Measurements from ENCODE around the gene TIAM2.
"Not testable (repeated sequence)": the region's sequence is repeated elsewhere in the genome, so short reads cannot be mapped to it uniquely, and the experiment has no call there.

Gene TIAM2

GRCh38 chr6:154991207-154991606 lies 3.9 kb upstream of the TIAM2 start:
- no peak for DNase-seq

- DNase-seq: no peak
Observed at GRCh38 chr6:154993026-154993425, 2.1 kb upstream of the TIAM2 start.

- no peak for DNase-seq
Observed at GRCh38 chr6:154993710-154994109, 1.4 kb upstream of the TIAM2 start.

- DNase-seq: no peak
Observed at GRCh38 chr6:154994836-154995253, 270 bp upstream of the TIAM2 start.

GRCh38 chr6:154996016-154996590 lies 988 bp downstream of the TIAM2 start:
- DNase-seq: no peak

- DNase-seq: no peak
Observed at GRCh38 chr6:154996841-154997311, 1.8 kb downstream of the TIAM2 start.

- no peak for DNase-seq
Observed at GRCh38 chr6:154998855-154999254, 3.7 kb downstream of the TIAM2 start.

GRCh38 chr6:155001482-155001881 lies 6.4 kb downstream of the TIAM2 start:
- no peak for DNase-seq

GRCh38 chr6:155001934-155002333 lies 6.8 kb downstream of the TIAM2 start:
- no peak for DNase-seq

GRCh38 chr6:155003476-155003875 lies 8.4 kb downstream of the TIAM2 start:
- no peak for DNase-seq

GRCh38 chr6:155004017-155004416 lies 8.9 kb downstream of the TIAM2 start:
- DNase-seq: no peak

GRCh38 chr6:155004576-155005372 lies 9.7 kb downstream of the TIAM2 start:
- DNase-seq: no peak

GRCh38 chr6:155008625-155009024 lies 13.5 kb downstream of the TIAM2 start:
- no peak for DNase-seq

- no peak for DNase-seq
Observed at GRCh38 chr6:155010940-155011339, 15.8 kb downstream of the TIAM2 start.

- DNase-seq: no peak
Observed at GRCh38 chr6:155011809-155012291, 16.7 kb downstream of the TIAM2 start.

GRCh38 chr6:155013457-155013876 lies 18.4 kb downstream of the TIAM2 start:
- DNase-seq: no peak

- no peak for DNase-seq
Observed at GRCh38 chr6:155014137-155014536, 19.0 kb downstream of the TIAM2 start.

GRCh38 chr6:155014670-155015300 lies 19.7 kb downstream of the TIAM2 start:
- DNase-seq: no peak

GRCh38 chr6:155018415-155018814 lies 23.3 kb downstream of the TIAM2 start:
- DNase-seq: not testable (repeated sequence)

- no peak for DNase-seq
Observed at GRCh38 chr6:155021680-155022079, 26.6 kb downstream of the TIAM2 start.

GRCh38 chr6:155022721-155023120 lies 27.6 kb downstream of the TIAM2 start:
- DNase-seq: no peak

GRCh38 chr6:155023717-155024116 lies 28.6 kb downstream of the TIAM2 start:
- DNase-seq: no peak

- no peak for DNase-seq
Observed at GRCh38 chr6:155024391-155025027, 29.4 kb downstream of the TIAM2 start.
